Measurements from ENCODE around the gene LINC00632.
"Not testable (repeated sequence)": the region's sequence is repeated elsewhere in the genome, so short reads cannot be mapped to it uniquely, and the experiment has no call there.

The LINC00632 gene

DNA sequence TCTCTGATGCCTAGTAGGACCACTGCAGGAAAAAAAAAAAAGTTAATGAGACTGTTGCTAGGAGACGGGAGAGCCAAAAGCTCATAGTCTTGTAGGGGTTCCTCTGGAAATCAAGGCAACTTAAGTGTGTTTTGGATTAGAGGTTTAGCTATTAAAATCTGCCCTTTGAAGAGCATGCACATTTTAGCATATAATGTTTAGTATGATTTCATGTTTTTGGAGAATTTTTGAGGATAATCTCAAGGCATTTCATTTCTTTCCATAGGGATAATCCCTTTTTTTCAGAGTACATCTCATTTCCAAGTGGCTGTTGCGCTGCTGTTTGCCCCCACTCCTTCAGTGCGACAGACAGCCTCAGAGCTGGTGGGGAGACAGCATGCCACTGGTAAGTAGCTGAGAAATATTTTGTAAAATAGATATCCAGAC is at the start of gene LINC00632:
Gene LINC00632, plus strand, starts transcription at position 339 of the 426 bp plus-strand sequence.
- Histone ChIP-seq H3K4me1 (ENCODE audit: insufficient read depth, low read length) (no peaks in the 10 kb centered on the region; the same call in 1 of the 2 replicates), H3K9me3 (ENCODE audit: insufficient read depth, low read depth, low read length) (no peaks in the 10 kb centered on the region), H3K9ac (ENCODE audit: low read depth, low read length) (peak within 1 kb of the TSS; percentile 60; the same call in 1 of the 2 replicates), H3K4me3 (ENCODE audit: low read length) (peak within 1 kb of the TSS; percentile 59), H3K36me3 (ENCODE audit: insufficient read depth, low read depth, low read length) (no peaks in the 10 kb centered on the region), H3K27me3 (ENCODE audit: insufficient read depth, low read length) (no peaks in the 10 kb centered on the region), H3K27ac (ENCODE audit: low read length) (no peak within 1 kb of the TSS)

DNA sequence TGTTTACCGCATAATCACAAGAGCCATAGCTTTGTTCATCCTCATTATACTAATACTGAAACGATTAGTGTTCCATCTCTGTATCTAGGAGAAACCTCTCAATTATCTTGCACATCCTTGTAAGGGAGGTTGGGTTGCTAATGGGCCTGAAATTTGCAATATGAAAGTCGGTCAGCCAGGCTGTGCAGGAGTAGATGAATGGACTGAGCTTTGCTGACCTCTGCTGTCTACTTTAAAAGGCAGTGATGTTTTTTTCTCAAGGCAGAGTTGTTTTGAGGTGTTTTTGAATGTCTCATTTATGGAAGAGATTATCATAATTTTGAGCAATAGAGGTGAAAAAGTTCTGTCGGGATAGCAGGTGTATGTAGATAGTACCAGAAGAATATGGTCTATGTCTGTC is 47.9 kb upstream of the LINC00632 start:
- Histone ChIP-seq H3K4me3 (ENCODE audit: low read length) (no peak overlapping the region), H3K27ac (ENCODE audit: low read length) (no peak overlapping the region), H3K9ac (ENCODE audit: low read depth, low read length) (no peak overlapping the region)

DNA sequence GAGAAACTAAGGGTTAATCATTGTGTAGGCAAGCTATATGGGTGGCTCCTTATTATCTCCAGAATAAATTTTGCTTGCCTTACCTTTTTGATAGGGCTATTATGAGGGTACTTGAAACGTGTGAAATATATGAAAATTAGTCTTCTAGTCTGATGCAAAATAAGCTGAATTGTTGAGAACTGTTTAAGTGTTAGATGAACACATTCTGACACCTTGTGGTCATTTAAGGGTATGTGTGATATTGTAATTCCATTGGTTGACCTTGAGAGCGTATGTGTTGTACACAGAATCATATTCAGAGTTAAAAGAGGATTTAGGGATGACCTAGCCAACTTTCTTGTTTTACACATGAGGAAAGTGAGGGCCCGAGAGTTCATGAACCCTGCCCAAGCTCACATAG is 44.6 kb upstream of the LINC00632 start:
- Histone ChIP-seq H3K27ac (ENCODE audit: low read length) (no peak overlapping the region), H3K9me3 (ENCODE audit: insufficient read depth, low read depth, low read length) (no peaks in the 10 kb centered on the region), H3K9ac (ENCODE audit: low read depth, low read length) (no peak overlapping the region), H3K27me3 (ENCODE audit: insufficient read depth, low read length) (no peaks in the 10 kb centered on the region), H3K4me1 (ENCODE audit: insufficient read depth, low read length) (peaks cover 4% of the 10 kb centered on the region; the same call in 1 of the 2 replicates), H3K36me3 (ENCODE audit: insufficient read depth, low read depth, low read length) (no peaks in the 10 kb centered on the region), H3K4me3 (ENCODE audit: low read length) (no peak overlapping the region)

More for the DNA sequence above, 47.9 kb upstream of the LINC00632 start:
- Histone ChIP-seq H3K4me1 (ENCODE audit: insufficient read depth, low read length) (peaks cover 13% of the 10 kb centered on the region; the same call in 1 of the 2 replicates), H3K27me3 (ENCODE audit: insufficient read depth, low read length) (no peaks in the 10 kb centered on the region), H3K9me3 (ENCODE audit: insufficient read depth, low read depth, low read length) (no peaks in the 10 kb centered on the region), H3K36me3 (ENCODE audit: insufficient read depth, low read depth, low read length) (no peaks in the 10 kb centered on the region)

DNA sequence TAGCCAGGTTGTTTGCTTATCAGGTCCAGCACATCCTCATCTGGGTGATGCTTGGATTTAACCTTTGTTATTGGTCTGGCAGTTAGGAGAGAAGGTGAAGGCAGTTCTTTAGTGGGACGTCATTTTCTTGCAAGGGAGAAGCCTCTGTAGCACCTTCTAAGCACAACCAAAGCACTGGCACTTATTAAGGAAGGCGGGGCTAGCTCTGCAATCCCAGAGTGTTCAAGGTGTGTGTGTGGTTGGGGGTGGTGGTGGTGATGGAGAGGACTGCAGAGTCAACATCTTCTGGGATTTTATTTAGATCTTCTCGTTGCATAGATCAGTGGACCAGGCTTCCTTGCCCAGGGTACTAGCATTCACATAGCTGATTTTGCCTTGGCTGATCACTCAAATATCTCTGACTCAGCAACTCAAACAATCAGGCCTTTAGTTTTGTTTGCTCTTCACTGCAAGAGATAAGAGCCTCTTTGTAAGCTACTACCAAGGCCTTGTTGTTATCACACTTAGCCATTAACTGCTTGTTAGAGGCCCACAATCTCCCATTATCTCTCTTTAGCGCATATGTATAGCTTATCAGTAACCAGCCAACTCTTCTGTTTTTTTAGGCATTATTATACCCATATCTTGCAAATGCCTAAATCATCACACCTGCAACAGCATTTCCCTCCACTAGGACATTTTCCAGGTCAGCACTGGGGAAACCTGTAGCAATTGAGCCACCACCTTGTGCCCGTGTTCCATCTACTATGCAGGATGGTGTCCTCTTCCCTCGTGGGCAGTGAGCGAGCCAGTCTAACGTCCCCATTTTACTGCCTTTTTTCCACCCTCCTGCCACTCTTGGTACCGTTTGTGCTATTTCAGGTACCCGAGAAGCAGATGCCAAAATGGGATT is 36.5 kb upstream of the LINC00632 start:
- Histone ChIP-seq H3K27me3 (ENCODE audit: insufficient read depth, low read length) (no peaks in the 10 kb centered on the region), H3K4me1 (ENCODE audit: insufficient read depth, low read length) (no peaks in the 10 kb centered on the region), H3K9ac (ENCODE audit: low read depth, low read length) (no peak overlapping the region), H3K36me3 (ENCODE audit: insufficient read depth, low read depth, low read length) (no peaks in the 10 kb centered on the region), H3K4me3 (ENCODE audit: low read length) (no peak overlapping the region), H3K27ac (ENCODE audit: low read length) (no peak overlapping the region), H3K9me3 (ENCODE audit: insufficient read depth, low read depth, low read length) (no peaks in the 10 kb centered on the region)

DNA sequence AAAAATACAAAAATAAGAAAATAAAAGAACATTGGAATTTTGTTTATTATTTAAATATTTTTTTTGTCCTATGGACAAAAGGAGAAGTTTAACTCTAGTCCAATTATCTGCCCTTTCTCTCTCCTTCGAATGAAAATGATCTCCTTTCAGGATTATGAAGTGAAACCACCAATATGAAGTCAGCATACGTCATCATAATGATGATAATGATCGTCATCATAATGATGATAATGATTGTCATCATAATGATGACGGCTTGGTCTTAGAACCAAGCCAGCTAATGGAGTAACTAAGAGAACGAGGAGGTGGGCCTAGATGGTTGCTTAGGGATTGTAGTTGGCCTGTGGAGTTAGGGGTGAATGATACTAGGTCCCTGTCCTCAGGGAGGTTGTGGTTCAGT is 21.9 kb upstream of the LINC00632 start:
- Histone ChIP-seq H3K4me3 (ENCODE audit: low read length) (no peak overlapping the region), H3K4me1 (ENCODE audit: insufficient read depth, low read length) (no peaks in the 10 kb centered on the region), H3K27me3 (ENCODE audit: insufficient read depth, low read length) (no peaks in the 10 kb centered on the region), H3K36me3 (ENCODE audit: insufficient read depth, low read depth, low read length) (no peaks in the 10 kb centered on the region), H3K27ac (ENCODE audit: low read length) (no peak overlapping the region), H3K9ac (ENCODE audit: low read depth, low read length) (no peak overlapping the region), H3K9me3 (ENCODE audit: insufficient read depth, low read depth, low read length) (no peaks in the 10 kb centered on the region)

DNA sequence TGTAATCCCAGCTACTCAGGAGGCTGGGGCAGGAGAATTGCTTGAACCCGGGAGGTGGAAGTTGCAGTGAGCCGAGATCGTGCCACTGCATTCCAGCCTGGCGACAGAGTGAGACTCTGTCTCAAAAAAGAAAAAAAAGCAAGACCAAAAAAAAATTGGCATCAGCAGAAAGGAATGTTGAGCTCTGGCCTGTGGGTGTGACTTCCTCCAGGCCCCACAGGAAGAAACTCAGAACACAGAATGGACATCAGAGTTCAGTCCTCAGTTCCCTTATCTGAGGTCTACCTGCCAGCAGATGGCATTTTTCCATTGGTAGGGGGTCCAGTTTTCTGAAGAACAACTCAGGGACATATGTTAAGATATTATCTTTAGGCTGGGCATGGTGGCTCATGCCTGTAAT is 18.0 kb upstream of the LINC00632 start:
- H3K9me3 ChIP-seq (ENCODE audit: insufficient read depth, low read depth, low read length); H3K4me3 ChIP-seq (ENCODE audit: low read length); H3K36me3 ChIP-seq (ENCODE audit: insufficient read depth, low read depth, low read length); H3K27ac ChIP-seq (ENCODE audit: low read length); H3K4me1 ChIP-seq (ENCODE audit: insufficient read depth, low read length); H3K9ac ChIP-seq (ENCODE audit: low read depth, low read length); H3K27me3 ChIP-seq (ENCODE audit: insufficient read depth, low read length): not testable (repeated sequence)

DNA sequence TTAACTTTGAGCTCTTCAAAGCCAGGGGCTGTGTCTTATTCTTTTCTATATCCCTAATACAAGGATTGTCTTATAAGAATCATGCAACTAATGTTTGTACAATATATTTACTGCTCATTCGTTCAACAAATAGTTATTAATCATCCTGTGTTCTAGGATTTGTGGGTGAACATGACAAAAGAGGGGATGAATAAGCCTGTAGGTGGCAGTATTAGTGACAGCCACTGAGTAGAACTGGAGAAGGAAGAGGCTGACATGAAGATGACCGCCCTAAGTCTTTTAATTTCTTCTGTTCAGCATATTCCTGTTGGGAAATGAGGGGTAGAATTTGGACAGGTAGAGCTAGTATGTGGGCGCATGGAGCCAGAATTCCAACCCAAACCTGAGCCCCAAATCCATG is 11.9 kb upstream of the LINC00632 start:
- Histone ChIP-seq H3K27me3 (ENCODE audit: insufficient read depth, low read length) (no peaks in the 10 kb centered on the region), H3K27ac (ENCODE audit: low read length) (no peak overlapping the region), H3K4me1 (ENCODE audit: insufficient read depth, low read length) (no peaks in the 10 kb centered on the region), H3K36me3 (ENCODE audit: insufficient read depth, low read depth, low read length) (no peaks in the 10 kb centered on the region), H3K4me3 (ENCODE audit: low read length) (no peak overlapping the region), H3K9me3 (ENCODE audit: insufficient read depth, low read depth, low read length) (no peaks in the 10 kb centered on the region), H3K9ac (ENCODE audit: low read depth, low read length) (no peak overlapping the region)

DNA sequence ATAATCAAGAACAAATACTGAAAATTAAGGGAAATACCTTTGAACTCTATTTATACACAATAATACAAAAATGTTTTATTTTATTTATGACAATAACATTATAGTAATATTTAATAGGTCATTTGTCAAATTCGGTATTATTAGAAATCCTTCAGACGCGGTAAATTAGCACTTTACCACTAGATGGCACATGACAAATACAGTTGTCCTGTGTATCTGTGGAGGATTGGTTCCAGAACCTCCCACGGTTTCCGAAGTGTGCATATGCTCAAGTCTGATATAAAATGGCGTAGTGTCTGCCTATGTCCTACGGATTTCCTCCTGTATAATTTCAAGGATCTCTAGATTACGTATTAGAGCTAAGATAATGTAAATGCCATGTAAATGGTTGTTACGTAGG is 8.1 kb upstream of the LINC00632 start:
- no peaks in the 10 kb centered on the region for H3K9me3 ChIP-seq (ENCODE audit: insufficient read depth, low read depth, low read length)
- H3K27ac ChIP-seq (ENCODE audit: low read length) = no peak overlapping the region
- H3K4me1 ChIP-seq (ENCODE audit: insufficient read depth, low read length) = no peaks in the 10 kb centered on the region
- H3K27me3 ChIP-seq (ENCODE audit: insufficient read depth, low read length) = no peaks in the 10 kb centered on the region
- H3K9ac ChIP-seq (ENCODE audit: low read depth, low read length) = no peak overlapping the region
- H3K4me3 ChIP-seq (ENCODE audit: low read length) = no peak overlapping the region
- no peaks in the 10 kb centered on the region for H3K36me3 ChIP-seq (ENCODE audit: insufficient read depth, low read depth, low read length)

DNA sequence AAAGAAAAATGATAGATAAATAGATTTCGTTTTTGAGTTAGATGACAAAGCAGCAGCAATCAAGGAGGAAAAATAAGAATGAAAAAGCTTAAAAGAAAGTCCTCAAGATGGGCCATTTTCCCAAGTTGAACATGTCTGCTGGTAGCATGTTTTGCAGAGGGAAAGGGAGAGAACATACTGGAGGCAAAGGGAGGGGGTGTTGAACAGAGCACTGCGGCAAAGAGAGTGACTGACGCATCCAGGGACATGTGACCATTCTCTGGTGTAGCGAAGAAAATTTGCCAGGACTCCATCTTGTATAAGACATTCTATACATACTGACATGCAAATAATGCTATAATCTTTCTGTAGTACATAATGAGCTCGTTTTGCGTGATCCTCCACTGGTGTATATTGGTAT is 1.2 kb downstream of the LINC00632 start:
- Histone ChIP-seq H3K4me1 (ENCODE audit: insufficient read depth, low read length) (no peaks in the 10 kb centered on the region; the same call in 1 of the 2 replicates), H3K9me3 (ENCODE audit: insufficient read depth, low read depth, low read length) (no peaks in the 10 kb centered on the region), H3K27ac (ENCODE audit: low read length) (no peak overlapping the region), H3K4me3 (ENCODE audit: low read length) (peak overlapping the region; percentile 59; the same call in 1 of the 2 replicates), H3K9ac (ENCODE audit: low read depth, low read length) (no peak overlapping the region), H3K36me3 (ENCODE audit: insufficient read depth, low read depth, low read length) (no peaks in the 10 kb centered on the region), H3K27me3 (ENCODE audit: insufficient read depth, low read length) (no peaks in the 10 kb centered on the region)

DNA sequence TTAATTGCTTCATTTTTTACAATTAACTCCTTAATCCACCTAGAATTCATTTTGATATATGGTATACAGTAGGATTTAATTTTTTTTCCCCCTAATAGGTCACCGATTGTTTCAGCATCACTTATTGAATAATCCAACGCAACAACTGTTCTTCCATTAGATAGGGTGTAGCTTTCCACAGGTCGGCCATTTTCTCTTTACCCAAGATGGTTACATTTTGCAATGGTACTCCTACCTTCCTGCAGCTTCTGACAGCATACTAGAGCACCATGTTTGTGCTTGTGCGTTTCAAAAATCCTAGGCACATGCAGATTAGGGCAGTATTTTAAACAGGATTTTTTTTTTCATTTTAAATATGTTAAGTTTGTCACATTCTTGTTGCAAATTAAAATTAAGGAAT is 2.3 kb downstream of the LINC00632 start:
- Histone ChIP-seq H3K9ac (ENCODE audit: low read depth, low read length) (no peak overlapping the region; the same call in 1 of the 2 replicates), H3K9me3 (ENCODE audit: insufficient read depth, low read depth, low read length) (no peaks in the 10 kb centered on the region), H3K27ac (ENCODE audit: low read length) (no peak overlapping the region), H3K4me3 (ENCODE audit: low read length) (no peak overlapping the region), H3K36me3 (ENCODE audit: insufficient read depth, low read depth, low read length) (no peaks in the 10 kb centered on the region), H3K27me3 (ENCODE audit: insufficient read depth, low read length) (no peaks in the 10 kb centered on the region), H3K4me1 (ENCODE audit: insufficient read depth, low read length) (no peaks in the 10 kb centered on the region; the same call in 1 of the 2 replicates)

DNA sequence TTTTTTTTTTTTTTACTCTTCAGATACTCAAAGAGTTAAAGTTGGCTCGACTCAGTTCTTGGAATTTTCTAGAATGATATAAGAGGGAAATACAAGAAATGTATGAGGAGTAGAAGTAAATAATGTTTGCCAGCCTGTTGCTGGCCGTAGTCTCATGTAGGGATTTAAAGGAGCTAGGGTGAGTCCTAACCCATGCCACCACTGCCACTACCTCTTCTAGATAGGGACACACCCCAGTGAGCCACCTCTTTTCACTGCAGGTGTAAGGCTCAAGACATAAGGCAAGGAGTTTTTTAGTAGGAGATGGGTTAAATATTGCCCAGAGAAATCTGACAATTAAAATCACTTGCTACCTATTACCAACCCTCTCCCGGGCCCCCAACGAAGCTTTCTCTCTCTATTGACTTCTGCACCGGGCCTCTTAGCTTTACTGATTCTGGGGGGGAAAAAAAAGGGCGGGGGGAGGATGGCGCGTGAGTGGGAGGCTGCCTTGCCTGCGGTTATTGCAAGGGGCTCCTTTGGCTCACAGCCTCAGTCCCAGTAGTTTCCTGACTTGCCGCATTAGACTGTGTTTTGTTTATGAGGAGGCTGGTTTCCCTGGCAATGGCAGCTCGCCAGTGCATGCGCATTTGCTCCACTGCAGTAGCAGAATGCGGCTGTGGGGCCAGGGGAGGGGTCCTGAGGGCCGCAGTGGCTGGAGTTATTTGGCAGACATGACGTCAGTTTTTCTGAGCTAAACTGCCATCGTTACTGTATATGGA is 3.0 kb downstream of the LINC00632 start:
- peak overlapping the region; percentile 59; the same call in 1 of the 2 replicates for H3K9ac ChIP-seq (ENCODE audit: low read depth, low read length)
- no peaks in the 10 kb centered on the region for H3K9me3 ChIP-seq (ENCODE audit: insufficient read depth, low read depth, low read length)
- no peak overlapping the region for H3K27ac ChIP-seq (ENCODE audit: low read length)
- no peaks in the 10 kb centered on the region for H3K27me3 ChIP-seq (ENCODE audit: insufficient read depth, low read length)
- no peaks in the 10 kb centered on the region for H3K36me3 ChIP-seq (ENCODE audit: insufficient read depth, low read depth, low read length)
- no peaks in the 10 kb centered on the region; the same call in 1 of the 2 replicates for H3K4me1 ChIP-seq (ENCODE audit: insufficient read depth, low read length)
- H3K4me3 ChIP-seq (ENCODE audit: low read length) = peak overlapping the region; percentile 46; the same call in 1 of the 2 replicates
